A549 (cell line): ENCODE data around the gene TCEA2.

Experiments used
- BCL3 ChIP-seq: fragments of >200 bp; sonication (Bioruptor Twin); formaldehyde crosslinking; IDR thresholded peaks from 3 replicates; pipeline ENCODE4 v1.6.1; 2016
- CTCF ChIP-seq: fragments of >200 bp; sonication (Bioruptor Twin); formaldehyde crosslinking; IDR thresholded peaks from 3 replicates; pipeline ENCODE4 v1.5.1; 2016
- FOSB ChIP-seq: fragments of 250-450 bp; sonication (Bioruptor Pico); IDR thresholded peaks from 2 replicates; pipeline ENCODE4 v1.5.0; 2020; ENCODE audit warnings: mild to moderate bottlenecking, moderate library complexity
- HMGXB4 ChIP-seq: fragments of 250-450 bp; sonication (Bioruptor Pico); IDR thresholded peaks from 2 replicates; pipeline ENCODE4 v1.5.0; 2021; ENCODE audit warnings: mild to moderate bottlenecking, moderate library complexity, borderline replicate concordance
- JUN ChIP-seq, 2 experiments: fragments of >200 bp; sonication (Bioruptor Twin); formaldehyde crosslinking; IDR thresholded peaks; 2 replicates in 1 of 2; 3 replicates in 1 of 2; pipeline ENCODE4 v1.6.1; 2016 to 2017
- MAX ChIP-seq: IDR thresholded peaks from 2 replicates; pipeline ENCODE4 v1.6.1; 2012
- POLR2A ChIP-seq: IDR thresholded peaks from 2 replicates; pipeline ENCODE4 v1.6.1; 2012; ENCODE audit warnings: mild to moderate bottlenecking, low read length
- REST ChIP-seq: fragments of 200-600 bp; sonication (generic); IDR thresholded peaks from 2 replicates; pipeline ENCODE4 v1.6.1; 2016; ENCODE audit warnings: antibody characterized with exemption, mild to moderate bottlenecking, moderate library complexity
- RFX5 ChIP-seq: fragments of 450-650 bp; IDR thresholded peaks from 2 replicates; pipeline ENCODE4 v1.7.1; 2014; ENCODE audit warnings: antibody characterized with exemption, mild to moderate bottlenecking, moderate library complexity

GRCh38 chr20:64067005-64067632 is 4.1 kb downstream of the TCEA2 start:
- TF ChIP-seq CTCF (no peak), REST (no peak), RFX5 (no peak), MAX (no peak), FOSB (CRISPR knock-in tag) (no peak), BCL3 (no peak), HMGXB4 (no peak), POLR2A (no peak), JUN (IDR thresholded peaks at IDR 0.05) (no peak)
